ENCODE measurements around the gene NDC1.

NDC1 gene

DNA sequence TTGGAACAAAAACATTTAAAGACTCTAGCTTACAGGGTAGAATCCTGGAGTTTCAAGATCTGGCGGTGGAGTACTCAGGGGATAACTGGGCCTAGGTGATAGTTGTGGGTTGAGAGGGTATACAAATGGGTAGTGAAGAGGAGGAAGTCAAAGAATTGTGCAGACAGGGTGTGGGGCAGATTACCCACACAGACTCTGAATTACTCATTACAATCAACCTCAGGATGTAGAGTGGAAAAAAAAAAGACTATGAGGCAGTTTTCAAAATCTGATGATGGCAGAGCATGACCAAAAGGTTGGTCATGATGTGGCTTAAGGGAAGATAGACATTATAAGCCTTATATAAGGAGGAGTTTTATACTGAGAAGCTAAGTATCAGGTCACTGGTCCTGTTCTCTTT, 55.0 kb downstream of the NDC1 start:
- Histone ChIP-seq H3K4me3 (ENCODE audit: severe bottlenecking) (no peak overlapping the region), H3K36me3 (ENCODE audit: low read depth) (peaks cover 69% of the 10 kb centered on the region), H3K4me1 (ENCODE audit: insufficient read depth, poor library complexity, severe bottlenecking) (no peaks in the 10 kb centered on the region), H3K9me3 (ENCODE audit: severe bottlenecking) (no peaks in the 10 kb centered on the region), H3K27ac (ENCODE audit: poor library complexity, severe bottlenecking) (no peak overlapping the region), H3K27me3 (ENCODE audit: insufficient read depth, poor library complexity, severe bottlenecking) (no peaks in the 10 kb centered on the region)
- DNase-seq (ENCODE audit: low spot score): no peak
- TF ChIP-seq CTCF (IDR thresholded peaks at IDR 0.05; ENCODE audit: poor library complexity, severe bottlenecking): no peak
- no peak for ATAC-seq (ENCODE audit: low read depth)

- ATAC-seq (ENCODE audit: low read depth): no peak
- H3K36me3 ChIP-seq (ENCODE audit: low read depth): peaks cover 69% of the 10 kb centered on the region
These were observed 56.4 kb downstream of the NDC1 start for GRCh38 chr1:53781654-53782053.

DNA sequence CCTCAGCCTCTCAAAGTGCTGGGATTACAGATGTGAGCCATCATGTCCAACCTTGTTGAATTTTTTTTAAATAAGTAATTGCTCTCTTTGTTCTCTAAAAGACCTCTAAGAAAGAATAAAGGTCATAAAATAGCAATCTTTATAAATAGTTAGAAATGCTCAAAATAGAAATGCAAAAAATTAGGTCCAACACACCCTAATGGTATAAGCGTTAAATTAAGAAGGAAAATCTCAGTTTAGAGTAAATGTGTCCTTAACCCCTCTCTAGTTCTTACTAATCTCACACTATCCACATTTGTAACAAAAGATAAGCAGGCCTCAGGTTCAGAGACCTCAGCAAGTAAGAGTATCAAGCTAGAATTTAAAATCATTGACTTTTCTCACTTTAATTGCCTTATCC, 60.8 kb downstream of the NDC1 start:
- Histone ChIP-seq H3K9me3 (ENCODE audit: severe bottlenecking) (no peaks in the 10 kb centered on the region), H3K27ac (ENCODE audit: poor library complexity, severe bottlenecking) (no peak overlapping the region), H3K36me3 (ENCODE audit: low read depth) (peaks cover 85% of the 10 kb centered on the region), H3K27me3 (ENCODE audit: insufficient read depth, poor library complexity, severe bottlenecking) (no peaks in the 10 kb centered on the region), H3K4me3 (ENCODE audit: severe bottlenecking) (no peak overlapping the region), H3K4me1 (ENCODE audit: insufficient read depth, poor library complexity, severe bottlenecking) (no peaks in the 10 kb centered on the region)
- DNase-seq (ENCODE audit: low spot score) (no peak), ATAC-seq (ENCODE audit: low read depth) (no peak)
- no peak for TF ChIP-seq CTCF (IDR thresholded peaks at IDR 0.05; ENCODE audit: poor library complexity, severe bottlenecking)

More at GRCh38 chr1:53781654-53782053, 56.4 kb downstream of the NDC1 start:
- DNase-seq (ENCODE audit: low spot score): no peak
- Histone ChIP-seq H3K27me3 (ENCODE audit: insufficient read depth, poor library complexity, severe bottlenecking) (no peaks in the 10 kb centered on the region), H3K9me3 (ENCODE audit: severe bottlenecking) (no peaks in the 10 kb centered on the region), H3K4me3 (ENCODE audit: severe bottlenecking) (no peak overlapping the region), H3K27ac (ENCODE audit: poor library complexity, severe bottlenecking) (no peak overlapping the region), H3K4me1 (ENCODE audit: insufficient read depth, poor library complexity, severe bottlenecking) (no peaks in the 10 kb centered on the region)
- TF ChIP-seq CTCF (IDR thresholded peaks at IDR 0.05; ENCODE audit: poor library complexity, severe bottlenecking): no peak

GRCh38 chr1:53771648-53772047, 66.4 kb downstream of the NDC1 start:
- Histone ChIP-seq H3K27me3 (ENCODE audit: insufficient read depth, poor library complexity, severe bottlenecking) (no peaks in the 10 kb centered on the region), H3K9me3 (ENCODE audit: severe bottlenecking) (no peaks in the 10 kb centered on the region), H3K4me3 (ENCODE audit: severe bottlenecking) (no peak overlapping the region), H3K36me3 (ENCODE audit: low read depth) (peaks cover 87% of the 10 kb centered on the region), H3K4me1 (ENCODE audit: insufficient read depth, poor library complexity, severe bottlenecking) (no peaks in the 10 kb centered on the region), H3K27ac (ENCODE audit: poor library complexity, severe bottlenecking) (no peak overlapping the region)
- DNase-seq (ENCODE audit: low spot score) (no peak), ATAC-seq (ENCODE audit: low read depth) (no peak)
- TF ChIP-seq CTCF (IDR thresholded peaks at IDR 0.05; ENCODE audit: poor library complexity, severe bottlenecking): no peak

GRCh38 chr1:53769780-53770179, 68.3 kb downstream of the NDC1 start:
- H3K4me3 ChIP-seq (ENCODE audit: severe bottlenecking): no peak overlapping the region
- no peak for DNase-seq (ENCODE audit: low spot score)
- H3K36me3 ChIP-seq (ENCODE audit: low read depth): peaks cover 75% of the 10 kb centered on the region
- no peak overlapping the region for H3K27ac ChIP-seq (ENCODE audit: poor library complexity, severe bottlenecking)
- H3K27me3 ChIP-seq (ENCODE audit: insufficient read depth, poor library complexity, severe bottlenecking): no peaks in the 10 kb centered on the region
- H3K4me1 ChIP-seq (ENCODE audit: insufficient read depth, poor library complexity, severe bottlenecking): no peaks in the 10 kb centered on the region
- ATAC-seq (ENCODE audit: low read depth): no peak
- no peak for TF ChIP-seq CTCF (IDR thresholded peaks at IDR 0.05; ENCODE audit: poor library complexity, severe bottlenecking)
- H3K9me3 ChIP-seq (ENCODE audit: severe bottlenecking): no peaks in the 10 kb centered on the region

All from RWPE2 (cell line).